GM23248 (cell line): Measurements from ENCODE around the gene FCGR2B.

ENCODE experiments used
- EZH2 ChIP-seq: fragments of 200-600 bp; sonication (generic); IDR thresholded peaks from 2 replicates; pipeline ENCODE4 v1.6.1; 2018; ENCODE audit warnings: antibody characterized with exemption, mild to moderate bottlenecking; ENCODE audit not compliant: insufficient read depth, poor library complexity, severe bottlenecking
- EZH2phosphoT487 ChIP-seq: fragments of 200-600 bp; sonication (generic); IDR thresholded peaks from 2 replicates; pipeline ENCODE4 v1.6.1; 2018; ENCODE audit warnings: antibody characterized with exemption, moderate library complexity, mild to moderate bottlenecking, low read depth; ENCODE audit not compliant: insufficient read depth

DNA sequence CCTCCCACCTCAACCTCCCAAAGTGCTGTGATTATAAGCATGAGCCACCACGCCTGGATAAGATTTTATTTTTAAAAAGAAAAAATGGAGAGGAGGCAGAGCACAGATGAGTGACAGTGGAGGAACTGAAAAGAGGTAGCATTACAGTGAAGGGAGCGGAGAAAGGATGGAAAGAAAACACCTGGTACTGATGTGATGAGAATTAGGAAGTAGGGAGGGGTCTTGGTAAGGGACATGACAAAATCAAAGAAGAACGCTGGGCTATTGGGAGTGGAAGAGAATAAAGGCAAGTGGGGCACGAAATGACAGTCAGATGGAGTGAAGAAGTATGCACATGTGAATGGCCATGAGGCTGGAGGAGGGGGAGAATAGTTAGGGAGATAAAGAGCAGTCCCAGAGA is 46.4 kb downstream of the FCGR2B start:
- no peak for TF ChIP-seq EZH2phosphoT487
- TF ChIP-seq EZH2 = no peak
